ENCODE data around the gene AUTS2.

The AUTS2 gene

GRCh38 chr7:69653806-69654205 lies 55.5 kb downstream of the AUTS2 start:
- no peak for TF ChIP-seq CTCF (IDR thresholded peaks at IDR 0.05; ENCODE audit: low read depth, low read length, missing control alignments)
- no peak for DNase-seq (ENCODE audit: low read depth)
- no peak overlapping the region for H3K4me3 ChIP-seq (ENCODE audit: low read depth, low read length)

GRCh38 chr7:69654381-69654780 lies 56.1 kb downstream of the AUTS2 start:
- no peak overlapping the region for H3K4me3 ChIP-seq (ENCODE audit: low read depth, low read length)
- DNase-seq (ENCODE audit: low read depth) = no peak
- no peak for TF ChIP-seq CTCF (IDR thresholded peaks at IDR 0.05; ENCODE audit: low read depth, low read length, missing control alignments)

- no peak overlapping the region for H3K4me3 ChIP-seq (ENCODE audit: low read depth, low read length)
- TF ChIP-seq CTCF (IDR thresholded peaks at IDR 0.05; ENCODE audit: low read depth, low read length, missing control alignments) = no peak
- no peak for DNase-seq (ENCODE audit: low read depth)
Observed at GRCh38 chr7:69654849-69655707, 56.8 kb downstream of the AUTS2 start.

GRCh38 chr7:69656077-69656476 lies 57.8 kb downstream of the AUTS2 start:
- TF ChIP-seq CTCF (IDR thresholded peaks at IDR 0.05; ENCODE audit: low read depth, low read length, missing control alignments) = no peak
- DNase-seq (ENCODE audit: low read depth) = no peak
- no peak overlapping the region for H3K4me3 ChIP-seq (ENCODE audit: low read depth, low read length)

GRCh38 chr7:69656890-69657289 lies 58.6 kb downstream of the AUTS2 start:
- TF ChIP-seq CTCF (IDR thresholded peaks at IDR 0.05; ENCODE audit: low read depth, low read length, missing control alignments) = no peak
- no peak for DNase-seq (ENCODE audit: low read depth)
- H3K4me3 ChIP-seq (ENCODE audit: low read depth, low read length) = no peak overlapping the region

- TF ChIP-seq CTCF (IDR thresholded peaks at IDR 0.05; ENCODE audit: low read depth, low read length, missing control alignments) = no peak
- no peak for DNase-seq (ENCODE audit: low read depth)
- no peak overlapping the region for H3K4me3 ChIP-seq (ENCODE audit: low read depth, low read length)
Observed at GRCh38 chr7:69657331-69657730, 59.1 kb downstream of the AUTS2 start.

- no peak for DNase-seq (ENCODE audit: low read depth)
- no peak for TF ChIP-seq CTCF (IDR thresholded peaks at IDR 0.05; ENCODE audit: low read depth, low read length, missing control alignments)
- H3K4me3 ChIP-seq (ENCODE audit: low read depth, low read length) = no peak overlapping the region
Observed at GRCh38 chr7:69657985-69658384, 59.7 kb downstream of the AUTS2 start.

Data from GM12864 (cell line).